ENCODE data around the gene WEE2. TPM values are rescaled to one million over a fixed set of nuclear protein-coding genes. Genes with fewer than 3 reads are reported as not detected.

The WEE2 gene
- total RNA-seq (2021; ENCODE audit: unreplicated experiment), result not detected
- not detected for polyA plus RNA-seq (2012; ENCODE audit: insufficient read length)
- percentile 7 among the genes with signal in this experiment for Bru-seq, nascent RNA
- BruChase-seq, experiment 1, labeled RNA remaining after a 2-hour chase, result not detected
- not detected for BruChase-seq, experiment 2, labeled RNA remaining after a 6-hour chase
- long read RNA-seq, result 0 reads

- Histone ChIP-seq H3K9me3 (ENCODE audit: control insufficient read depth, insufficient read depth, low read depth, low read length) (no peaks in the 10 kb centered on the region), H3K4me3 (ENCODE audit: low read depth in 2 of 2, low read length in 2 of 2) (no peak within 1 kb of the TSS), H3K4me1 (ENCODE audit: control insufficient read depth, insufficient read depth, low read length) (no peaks in the 10 kb centered on the region), H3K36me3 (ENCODE audit: control insufficient read depth, insufficient read depth, low read length) (no peaks in the 10 kb centered on the region), H3K27ac (ENCODE audit: low read length) (no peak within 1 kb of the TSS), H3K27me3 (ENCODE audit: control insufficient read depth, insufficient read depth, low read length) (peaks cover 8% of the 10 kb centered on the region)
- ChIA-PET POLR2A (interaction anchor here (0.6 kb wide), 1 partner anchor 440 kb away, joined by 3 read pairs; no protein-coding TSS in a partner anchor), CTCF (interaction anchor here (0.8 kb wide), 1 partner anchor 30 kb away, joined by 4 read pairs; the partner anchor contains the start of gene SSBP1)
- intact Hi-C loops (cut with micrococcal nuclease; ENCODE audit: unreplicated experiment), result no loop called here
- in situ Hi-C loops (cut with HindIII; ENCODE audit: low pct_unique_long_range_greater_than_20kb, low sequenced_read_pairs), result no loop called here
- no peak for DNase-seq (ENCODE audit: low read depth, low spot score)
- TF ChIP-seq TCF7L2 (IDR thresholded peaks at IDR 0.05; ENCODE audit: low read depth, low read length), result no peak
- TF ChIP-seq SIN3A (IDR thresholded peaks at IDR 0.05; ENCODE audit: borderline replicate concordance, insufficient read depth, low read depth, low read length), result no peak
- TF ChIP-seq CTCF (IDR thresholded peaks at IDR 0.05), result no peak
- no peak for TF ChIP-seq POLR2AphosphoS5 (IDR thresholded peaks at IDR 0.05; ENCODE audit: low read depth, low read length)
- no peak for TF ChIP-seq REST (IDR thresholded peaks at IDR 0.05; ENCODE audit: insufficient read depth in 1 of 2, low read depth in 2 of 2, low read length in 1 of 2)
- BruUV-seq (replicated peaks), result no TSS peak
- no peak for ATAC-seq
Observed at GRCh38 chr7:141708351-141708750, at the start of gene WEE2. TSS of gene WEE2 (plus strand) at chr7:141708353. CDS start at chr7:141708759, 406 bp downstream.

- Histone ChIP-seq H3K4me1 (ENCODE audit: control insufficient read depth, insufficient read depth, low read length) (no peaks in the 10 kb centered on the region), H3K27me3 (ENCODE audit: control insufficient read depth, insufficient read depth, low read length) (no peaks in the 10 kb centered on the region), H3K4me3 (ENCODE audit: low read depth in 2 of 2, low read length in 2 of 2) (no peak overlapping the region), H3K27ac (ENCODE audit: low read length) (no peak overlapping the region), H3K36me3 (ENCODE audit: control insufficient read depth, insufficient read depth, low read length) (no peaks in the 10 kb centered on the region), H3K9me3 (ENCODE audit: control insufficient read depth, insufficient read depth, low read depth, low read length) (no peaks in the 10 kb centered on the region)
- TF ChIP-seq CTCF (IDR thresholded peaks at IDR 0.05) (no peak), TCF7L2 (IDR thresholded peaks at IDR 0.05; ENCODE audit: low read depth, low read length) (no peak), REST (IDR thresholded peaks at IDR 0.05; ENCODE audit: insufficient read depth in 1 of 2, low read depth in 2 of 2, low read length in 1 of 2) (no peak), POLR2AphosphoS5 (IDR thresholded peaks at IDR 0.05; ENCODE audit: low read depth, low read length) (no peak), SIN3A (IDR thresholded peaks at IDR 0.05; ENCODE audit: borderline replicate concordance, insufficient read depth, low read depth, low read length) (no peak)
- intact Hi-C loops (cut with micrococcal nuclease; ENCODE audit: unreplicated experiment) (no loop called here), in situ Hi-C loops (cut with HindIII; ENCODE audit: low pct_unique_long_range_greater_than_20kb, low sequenced_read_pairs) (no loop called here)
- CTCF ChIA-PET, result no interaction called here
- BruUV-seq (replicated peaks), result no TSS peak
- POLR2A ChIA-PET, result no interaction called here
- no peak for ATAC-seq
- no peak for DNase-seq (ENCODE audit: low read depth, low spot score)
Observed at GRCh38 chr7:141659501-141659900, 48.7 kb upstream of the WEE2 start.
